ENCODE data around the gene BHLHE40.

The BHLHE40 gene

DNA sequence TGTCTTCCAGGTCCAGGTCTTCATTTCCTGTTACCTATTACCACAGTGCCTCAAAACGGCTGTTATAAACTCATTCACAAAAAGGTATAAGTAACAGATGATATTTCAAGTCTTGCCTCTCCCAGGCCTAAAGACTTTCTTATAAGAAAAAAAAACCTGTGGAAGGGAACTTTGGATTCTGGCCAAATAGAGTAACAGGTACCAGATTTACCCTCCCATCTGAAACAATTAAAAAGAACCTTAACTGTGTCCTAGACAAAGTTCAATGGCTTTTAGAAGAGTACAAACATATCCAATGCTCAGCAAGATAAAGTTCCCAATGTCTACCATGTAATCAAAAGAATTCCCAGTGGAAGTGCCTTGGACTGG, 22.6 kb downstream of the BHLHE40 start:
- DNase-seq (ENCODE audit: low read depth) = no peak
- no peak for TF ChIP-seq CTCF (IDR thresholded peaks at IDR 0.05; ENCODE audit: insufficient read depth, low read depth, low read length, missing control alignments)
- H3K4me3 ChIP-seq (ENCODE audit: low read length) = no peak overlapping the region

DNA sequence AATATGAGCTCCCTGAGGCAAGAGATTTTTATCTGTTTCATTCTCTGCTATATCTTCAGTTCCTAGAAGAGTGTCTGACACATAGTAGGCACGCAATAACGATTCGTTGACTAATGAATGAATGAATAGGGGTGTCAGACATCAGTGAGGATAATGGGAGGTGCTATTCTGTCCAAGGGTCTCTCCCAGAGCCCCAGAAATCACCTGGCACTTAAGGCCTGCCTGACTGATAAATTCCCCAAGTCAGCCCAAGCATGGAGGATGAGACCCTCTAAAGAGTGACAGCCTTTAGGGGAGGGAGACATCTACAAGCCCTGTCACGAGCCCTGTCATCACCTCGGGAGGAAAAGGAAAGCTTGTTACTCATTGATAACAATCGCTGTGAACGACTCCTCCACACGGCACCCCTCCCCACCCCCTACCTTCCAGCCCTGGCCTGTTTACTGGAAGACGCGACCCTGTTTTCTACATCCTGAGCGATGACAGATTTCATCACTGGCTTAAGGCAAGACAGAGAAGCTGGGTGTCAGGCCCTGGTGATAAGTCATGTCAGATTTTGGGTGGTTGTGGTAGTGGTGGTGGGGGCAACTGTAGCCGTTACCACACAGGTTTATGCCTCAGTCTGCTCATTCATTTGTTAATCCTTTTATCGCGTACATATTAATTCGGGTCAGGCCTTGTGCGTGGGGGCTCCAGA, 23.1 kb downstream of the BHLHE40 start:
- no peak for TF ChIP-seq CTCF (IDR thresholded peaks at IDR 0.05; ENCODE audit: insufficient read depth, low read depth, low read length, missing control alignments)
- H3K4me3 ChIP-seq (ENCODE audit: low read length) = no peak overlapping the region
- DNase-seq (ENCODE audit: low read depth) = no peak

DNA sequence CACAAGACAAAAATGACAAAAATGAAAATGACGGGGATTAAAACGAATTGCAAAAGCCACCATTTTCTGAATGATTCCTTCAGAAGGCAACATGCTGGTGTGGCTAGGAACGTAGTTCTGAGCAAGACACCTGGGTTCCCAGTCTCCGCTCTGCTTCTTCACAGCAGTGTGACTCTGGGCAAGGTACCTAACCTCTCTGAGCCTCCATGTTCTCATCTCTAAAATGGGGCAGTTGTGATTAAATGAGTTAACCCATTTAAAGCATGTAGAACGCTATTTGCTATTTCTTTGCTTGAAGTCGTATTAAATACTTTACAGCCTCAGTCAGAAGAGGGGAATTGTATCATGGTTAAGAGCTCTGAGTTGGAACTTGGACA, 23.6 kb downstream of the BHLHE40 start:
- no peak overlapping the region for H3K4me3 ChIP-seq (ENCODE audit: low read length)
- TF ChIP-seq CTCF (IDR thresholded peaks at IDR 0.05; ENCODE audit: insufficient read depth, low read depth, low read length, missing control alignments) = no peak
- no peak for DNase-seq (ENCODE audit: low read depth)

DNA sequence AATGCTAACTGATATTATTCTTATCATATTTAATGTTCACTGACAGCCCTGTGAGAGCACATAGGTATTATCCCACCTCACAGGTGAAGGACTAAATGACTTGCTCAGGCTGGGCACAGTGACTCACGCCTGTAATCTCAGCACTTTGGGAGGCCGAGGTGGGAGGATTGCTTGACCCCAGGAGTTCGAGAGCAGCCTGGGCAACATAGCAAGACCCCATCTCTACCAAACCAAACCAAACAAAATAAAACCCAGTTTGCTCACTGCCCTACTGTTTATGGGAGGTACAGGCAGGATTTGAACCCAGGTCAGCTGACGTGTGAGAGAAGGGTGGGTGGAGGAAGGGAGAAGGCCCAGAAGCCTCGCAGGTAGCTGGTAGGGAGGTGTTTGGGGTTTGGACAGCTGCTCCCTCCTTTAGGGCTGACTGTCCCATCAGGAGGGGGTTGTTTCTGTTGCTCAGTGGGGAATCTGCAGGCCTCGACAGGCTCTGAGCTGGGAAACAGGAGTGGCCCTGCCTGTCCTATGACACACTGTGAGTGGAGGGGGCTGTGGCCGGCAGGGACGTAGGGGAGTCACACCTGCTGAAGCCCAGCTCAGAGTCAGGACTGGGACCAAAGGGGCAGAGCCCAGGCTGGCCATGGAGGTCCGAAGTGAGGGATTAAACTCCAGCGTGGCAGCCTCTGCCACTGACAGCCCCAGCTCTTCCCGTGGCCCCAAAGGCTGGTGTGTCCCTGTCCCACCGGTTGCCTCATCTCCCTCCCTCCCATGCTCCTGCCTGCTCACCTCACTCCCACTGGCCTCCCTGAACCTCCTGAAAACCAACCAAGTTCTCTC, 25.3 kb downstream of the BHLHE40 start:
- no peak for TF ChIP-seq CTCF (IDR thresholded peaks at IDR 0.05; ENCODE audit: insufficient read depth, low read depth, low read length, missing control alignments)
- no peak overlapping the region for H3K4me3 ChIP-seq (ENCODE audit: low read length)
- DNase-seq (ENCODE audit: low read depth) = peak; percentile 98

GRCh38 chr3:5005367-5005766, 26.1 kb downstream of the BHLHE40 start:
- no peak for TF ChIP-seq CTCF (IDR thresholded peaks at IDR 0.05; ENCODE audit: insufficient read depth, low read depth, low read length, missing control alignments)
- H3K4me3 ChIP-seq (ENCODE audit: low read length) = no peak overlapping the region
- DNase-seq (ENCODE audit: low read depth) = no peak

- TF ChIP-seq CTCF (IDR thresholded peaks at IDR 0.05; ENCODE audit: insufficient read depth, low read depth, low read length, missing control alignments) = no peak
- DNase-seq (ENCODE audit: low read depth) = peak; percentile 62
Measured at GRCh38 chr3:5006755-5007202, 27.5 kb downstream of the BHLHE40 start.

More at GRCh38 chr3:5006755-5007202, 27.5 kb downstream of the BHLHE40 start:
- H3K4me3 ChIP-seq (ENCODE audit: low read length) = no peak overlapping the region
